Limb (tissue), 2 donors: ENCODE data around the gene RIF1.

ENCODE experiments used
- DNase-seq, 2 donors: peaks; one replicate each; pipeline ENCODE4 v3.0.0-alpha.2; 2016; ENCODE audit errors: extremely low spot score in 2 of 2

Gene RIF1

GRCh38 chr2:151520976-151521375 lies 111.3 kb downstream of the RIF1 start:
- no peak for DNase-seq

- no peak for DNase-seq
Observed at GRCh38 chr2:151522556-151522955, 112.9 kb downstream of the RIF1 start.

DNA sequence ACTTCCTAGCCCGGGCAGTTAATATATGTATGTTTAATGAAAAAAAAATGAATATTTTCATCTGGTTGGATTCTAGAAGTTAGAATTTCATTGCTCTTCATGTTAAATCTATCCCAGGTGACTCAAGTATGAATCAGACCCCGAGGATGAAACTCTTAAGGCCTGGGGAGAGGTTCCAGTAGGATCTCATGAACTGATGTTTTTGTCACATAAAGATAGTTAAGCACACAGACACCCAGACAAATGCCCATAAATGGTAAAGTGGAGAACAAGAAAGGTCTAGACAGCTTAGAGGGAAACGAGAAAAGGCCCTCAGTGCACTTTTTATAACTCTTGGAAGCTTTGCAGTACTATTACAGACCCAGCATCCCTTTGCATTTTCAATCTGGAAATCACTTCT lies 114.1 kb downstream of the RIF1 start:
- no peak for DNase-seq

DNA sequence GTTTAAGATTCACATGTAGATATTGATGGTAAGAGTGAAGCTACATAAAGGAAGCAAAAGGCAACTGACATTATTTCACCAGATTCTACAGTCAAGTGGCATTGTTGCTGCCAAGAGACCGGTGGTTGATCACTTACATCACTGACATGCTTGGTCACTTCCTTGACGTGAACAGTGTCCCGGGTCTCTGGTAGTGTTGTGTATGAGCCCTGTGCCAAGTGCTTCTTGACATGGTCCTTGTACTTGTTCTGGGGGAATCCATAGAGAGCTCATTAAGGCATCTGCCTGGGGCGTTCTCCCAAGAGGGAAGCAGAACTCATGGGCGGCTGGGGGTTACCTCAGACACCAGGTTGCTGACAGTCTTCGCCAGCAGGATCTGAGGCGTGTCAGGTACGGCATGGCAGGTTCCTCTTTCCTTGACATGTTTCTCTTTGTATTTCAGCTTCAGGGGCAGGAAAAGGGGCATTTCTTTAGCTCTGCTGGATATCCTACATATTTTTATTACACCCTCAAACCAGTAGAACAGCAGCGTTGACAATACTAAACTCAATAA lies 116.2 kb downstream of the RIF1 start:
- no peak for DNase-seq

GRCh38 chr2:151526572-151527090 lies 116.9 kb downstream of the RIF1 start:
- DNase-seq, result no peak
